Tibial artery (tissue), 4 donors: Measurements from ENCODE around the gene BCDIN3D.

ENCODE experiments used
- DNase-seq, 2 donors: peaks; one replicate each; pipeline ENCODE4 v3.0.0-alpha.2; 2019
- H3K27ac ChIP-seq, 2 donors: fragments of 200-600 bp; sonication (generic) in 1 of 2; 1 replicate in 1 of 2; 2 replicates in 1 of 2; pipeline ENCODE4 v1.5.1; 2018 to 2019; ENCODE audit warnings: mild to moderate bottlenecking in 1 of 2
- H3K27me3 ChIP-seq, 2 donors: fragments of 200-600 bp; sonication (generic) in 1 of 2; one replicate each; pipeline versions ENCODE4 v1.5.1 to v1.6.0; 2016 to 2019
- H3K36me3 ChIP-seq, 3 donors: fragments of 200-600 bp; sonication (generic) in 2 of 3; one replicate each; pipeline ENCODE4 v1.5.1; 2016 to 2019; ENCODE audit warnings: mild to moderate bottlenecking in 2 of 3
- H3K4me1 ChIP-seq, 4 donors: fragments of 200-600 bp; sonication (generic) in 2 of 4; 1 replicate in 3 of 4; 2 replicates in 1 of 4; pipeline ENCODE4 v1.5.1; 2016 to 2019
- H3K4me3 ChIP-seq, 2 donors: fragments of 200-600 bp; sonication (generic) in 1 of 2; 1 replicate in 1 of 2; 2 replicates in 1 of 2; pipeline ENCODE4 v1.5.1; 2018 to 2019; ENCODE audit warnings: mild to moderate bottlenecking in 2 of 2
- H3K9me3 ChIP-seq, 3 donors: fragments of 200-600 bp; sonication (generic) in 1 of 3; one replicate each; pipeline ENCODE4 v1.5.1; 2016 to 2019
- intact Hi-C: fragments of 100-400 bp; cut with DNase I; formaldehyde crosslinking; loops from one replicate; pipeline ENCODE4 v1.15.0; 2023; ENCODE audit warnings: low total_unique reads
- TF ChIP-seq, protein P1 (sequence below), 2 experiments: fragments of 200-600 bp in 1 of 2; fragments of 450-650 bp in 1 of 2; IDR thresholded peaks; one replicate each; pipeline ENCODE4 v1.5.1; 2017 to 2019; ENCODE audit warnings: antibody characterized with exemption in 2 of 2, mild to moderate bottlenecking in 1 of 2, moderate library complexity in 1 of 2

The BCDIN3D gene

GRCh38 chr12:49792181-49792970 lies 50.5 kb downstream of the BCDIN3D start:
- intact Hi-C loops: no loop called here
- Histone ChIP-seq H3K27me3 (no peaks in the 10 kb centered on the region), H3K27ac (no peak overlapping the region), H3K9me3 (peaks cover 0 to 3% (median 0%) of the 10 kb centered on the region in 3 donors), H3K36me3 (peaks cover 11 to 64% (median 51%) of the 10 kb centered on the region in 3 donors), H3K4me3 (no peak overlapping the region), H3K4me1 (no peaks in the 10 kb centered on the region)
- no peak for DNase-seq
- TF ChIP-seq, protein P1, sequence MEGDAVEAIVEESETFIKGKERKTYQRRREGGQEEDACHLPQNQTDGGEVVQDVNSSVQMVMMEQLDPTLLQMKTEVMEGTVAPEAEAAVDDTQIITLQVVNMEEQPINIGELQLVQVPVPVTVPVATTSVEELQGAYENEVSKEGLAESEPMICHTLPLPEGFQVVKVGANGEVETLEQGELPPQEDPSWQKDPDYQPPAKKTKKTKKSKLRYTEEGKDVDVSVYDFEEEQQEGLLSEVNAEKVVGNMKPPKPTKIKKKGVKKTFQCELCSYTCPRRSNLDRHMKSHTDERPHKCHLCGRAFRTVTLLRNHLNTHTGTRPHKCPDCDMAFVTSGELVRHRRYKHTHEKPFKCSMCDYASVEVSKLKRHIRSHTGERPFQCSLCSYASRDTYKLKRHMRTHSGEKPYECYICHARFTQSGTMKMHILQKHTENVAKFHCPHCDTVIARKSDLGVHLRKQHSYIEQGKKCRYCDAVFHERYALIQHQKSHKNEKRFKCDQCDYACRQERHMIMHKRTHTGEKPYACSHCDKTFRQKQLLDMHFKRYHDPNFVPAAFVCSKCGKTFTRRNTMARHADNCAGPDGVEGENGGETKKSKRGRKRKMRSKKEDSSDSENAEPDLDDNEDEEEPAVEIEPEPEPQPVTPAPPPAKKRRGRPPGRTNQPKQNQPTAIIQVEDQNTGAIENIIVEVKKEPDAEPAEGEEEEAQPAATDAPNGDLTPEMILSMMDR (IDR thresholded peaks at IDR 0.05): no peak

DNA sequence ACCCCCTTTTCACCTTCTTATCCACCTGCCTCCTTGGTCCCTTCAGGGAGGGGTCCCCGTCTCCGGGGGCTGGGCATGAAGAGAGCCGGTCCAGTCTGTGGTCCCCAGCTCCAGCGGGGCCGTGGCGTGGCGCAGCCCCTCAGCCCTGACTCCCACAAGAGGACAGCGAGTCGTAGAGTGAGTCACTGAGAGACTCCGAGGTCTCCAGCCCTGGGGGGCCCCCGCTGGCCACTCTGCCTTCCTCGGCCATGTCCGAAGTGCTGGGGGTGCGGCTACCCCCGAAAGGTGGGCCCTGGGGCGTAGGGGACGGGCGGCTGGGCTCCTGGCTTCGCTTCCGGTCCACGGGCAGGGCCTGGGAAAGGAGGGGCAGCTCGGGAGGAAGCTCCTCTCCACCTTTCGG lies 51.2 kb downstream of the BCDIN3D start:
- H3K9me3 ChIP-seq: peaks cover 0 to 3% (median 0%) of the 10 kb centered on the region in 3 donors
- no peak for DNase-seq
- intact Hi-C loops: no loop called here
- H3K36me3 ChIP-seq: peaks cover 11 to 58% (median 44%) of the 10 kb centered on the region in 3 donors
- no peaks in the 10 kb centered on the region for H3K4me1 ChIP-seq
- no peak overlapping the region for H3K27ac ChIP-seq
- TF ChIP-seq, protein P1 (IDR thresholded peaks at IDR 0.05): no peak
- no peak overlapping the region for H3K4me3 ChIP-seq
- no peaks in the 10 kb centered on the region for H3K27me3 ChIP-seq

DNA sequence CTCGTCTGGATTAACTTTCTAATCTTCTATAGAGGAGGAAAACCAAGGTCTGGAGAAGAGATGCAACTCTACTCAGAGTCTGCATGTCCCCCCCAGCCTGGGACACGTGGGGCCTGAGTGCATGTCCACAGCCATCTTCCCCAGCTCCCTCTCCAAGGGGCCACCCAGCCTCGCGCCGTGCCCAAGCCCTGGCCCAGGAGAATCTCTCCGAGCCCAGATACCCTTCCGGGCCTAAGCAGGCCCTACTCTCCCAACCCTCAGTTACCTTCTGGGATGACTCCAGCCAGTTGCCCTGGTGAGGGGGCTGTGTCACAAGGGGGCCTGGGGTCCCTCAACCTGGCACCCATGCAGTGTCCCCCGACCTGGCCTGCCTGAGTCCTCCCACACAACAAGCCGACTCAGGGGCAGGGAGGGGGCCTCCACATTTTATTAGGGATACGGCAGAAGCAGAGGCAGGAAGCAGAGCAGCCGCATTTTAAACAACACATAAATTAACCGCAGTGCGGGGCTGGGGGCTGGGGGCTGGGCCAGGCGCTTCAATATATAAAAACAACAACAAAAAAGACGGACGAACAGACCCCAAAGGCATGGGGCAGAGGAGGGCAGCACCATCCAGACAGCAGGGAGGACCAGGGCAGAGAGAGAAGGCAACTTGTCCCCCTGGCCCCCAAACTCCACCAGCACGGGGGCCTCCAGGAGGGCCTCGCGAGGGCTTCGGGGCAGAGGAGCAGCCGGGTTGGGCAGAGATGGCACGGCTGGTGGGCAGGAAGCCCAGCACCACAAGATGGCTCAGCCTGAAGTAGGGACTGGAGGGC lies 52.0 kb downstream of the BCDIN3D start:
- intact Hi-C loops: no loop called here
- H3K36me3 ChIP-seq: peaks cover 11 to 50% (median 37%) of the 10 kb centered on the region in 3 donors
- no peak overlapping the region for H3K27ac ChIP-seq
- H3K4me1 ChIP-seq: no peaks in the 10 kb centered on the region
- no peak for DNase-seq
- no peak overlapping the region for H3K4me3 ChIP-seq
- TF ChIP-seq, protein P1 (IDR thresholded peaks at IDR 0.05): no peak
- peaks cover 0 to 3% (median 0%) of the 10 kb centered on the region in 3 donors for H3K9me3 ChIP-seq
- no peaks in the 10 kb centered on the region for H3K27me3 ChIP-seq

DNA sequence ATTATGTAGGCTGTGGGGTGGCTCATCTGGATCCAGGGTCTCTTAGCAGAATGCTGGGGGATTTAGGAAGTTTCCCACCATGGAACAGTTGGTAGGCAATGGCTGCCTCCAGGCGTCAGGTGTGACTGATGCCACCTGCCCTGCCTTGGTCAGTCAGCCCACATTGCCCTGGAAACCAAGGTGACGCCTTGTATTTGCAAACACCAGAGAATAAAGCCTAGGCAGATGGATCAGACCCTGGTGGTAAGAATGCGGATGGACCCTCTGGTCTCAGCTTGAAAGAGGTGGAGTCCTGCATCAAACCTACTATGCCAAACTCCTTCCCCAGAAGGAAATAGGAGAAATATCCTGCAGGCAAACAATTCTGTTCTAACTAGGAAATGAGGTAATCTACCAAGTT lies 52.9 kb downstream of the BCDIN3D start:
- Histone ChIP-seq H3K4me3 (no peak overlapping the region), H3K36me3 (peaks cover 11 to 41% (median 37%) of the 10 kb centered on the region in 3 donors), H3K9me3 (peaks cover 0 to 3% (median 0%) of the 10 kb centered on the region in 3 donors), H3K27ac (no peak overlapping the region), H3K4me1 (peaks cover 0 to 2% (median 0%) of the 10 kb centered on the region in 4 donors), H3K27me3 (no peaks in the 10 kb centered on the region)
- intact Hi-C loops: no loop called here
- no peak for DNase-seq
- TF ChIP-seq, protein P1 (IDR thresholded peaks at IDR 0.05): no peak

DNA sequence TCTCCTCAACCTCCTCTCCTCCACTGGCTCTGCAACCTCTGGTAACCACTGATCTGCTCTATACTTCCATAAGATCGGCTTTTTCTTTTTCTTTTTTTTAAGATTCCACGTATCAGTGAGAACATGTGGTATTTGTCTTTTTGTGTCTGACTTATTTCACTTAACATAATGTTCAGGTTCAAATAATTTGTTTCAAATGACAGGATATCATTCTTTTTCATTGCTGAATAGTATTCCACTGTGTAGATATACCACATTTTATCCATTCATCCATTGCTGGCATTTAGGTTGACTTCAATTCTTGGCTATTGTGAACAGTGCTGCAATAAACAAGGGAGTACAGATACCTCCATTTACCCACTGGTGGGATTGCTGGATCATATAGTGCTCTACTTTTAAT lies 55.2 kb downstream of the BCDIN3D start:
- Histone ChIP-seq H3K9me3 (peaks cover 0 to 3% (median 0%) of the 10 kb centered on the region in 3 donors), H3K36me3 (peaks cover 11 to 27% (median 26%) of the 10 kb centered on the region in 3 donors), H3K4me3 (no peak overlapping the region), H3K4me1 (peaks cover 0 to 18% (median 8%) of the 10 kb centered on the region in 4 donors), H3K27ac (no peak overlapping the region), H3K27me3 (no peaks in the 10 kb centered on the region)
- intact Hi-C loops: no loop called here
- TF ChIP-seq, protein P1 (IDR thresholded peaks at IDR 0.05): no peak
- DNase-seq: no peak
